Activated CD4-positive, alpha-beta T cell treated with anti-CD3 and anti-CD28 coated beads for 4 hours (primary cell): Measurements from ENCODE around the gene SSB.
"Not testable (repeated sequence)": the region's sequence is repeated elsewhere in the genome, so short reads cannot be mapped to it uniquely, and the experiment has no call there.

Experiments
- DNase-seq, 2 donors: peaks; one replicate each; pipeline ENCODE4 v3.0.0-alpha.2; 2020

The SSB gene

GRCh38 chr2:169782513-169782912, 16.2 kb upstream of the SSB start:
- DNase-seq = no peak

- no peak for DNase-seq
These were observed 8.1 kb upstream of the SSB start for GRCh38 chr2:169790581-169790980.

- no peak for DNase-seq
These were observed 3.5 kb upstream of the SSB start for GRCh38 chr2:169795181-169795580.

GRCh38 chr2:169796441-169796840, 2.2 kb upstream of the SSB start:
- no peak for DNase-seq

- DNase-seq = no peak
These were observed 1.1 kb upstream of the SSB start for GRCh38 chr2:169797601-169798000.

GRCh38 chr2:169798397-169798717, 314 bp upstream of the SSB start:
- DNase-seq = no peak

- DNase-seq = no peak
These were observed 4.8 kb downstream of the SSB start for GRCh38 chr2:169803480-169803879.

- DNase-seq = no peak
These were observed 7.9 kb downstream of the SSB start for GRCh38 chr2:169806586-169806985.

GRCh38 chr2:169808221-169808620, 9.6 kb downstream of the SSB start:
- no peak for DNase-seq

- no peak for DNase-seq
These were observed 17.2 kb downstream of the SSB start for GRCh38 chr2:169815849-169816248.

GRCh38 chr2:169816961-169817360, 18.3 kb downstream of the SSB start:
- not testable (repeated sequence) for DNase-seq

- not testable (repeated sequence) for DNase-seq
These were observed 18.7 kb downstream of the SSB start for GRCh38 chr2:169817369-169817768.

- no peak for DNase-seq
These were observed 19.6 kb downstream of the SSB start for GRCh38 chr2:169818241-169818640.

- DNase-seq = no peak
These were observed 20.4 kb downstream of the SSB start for GRCh38 chr2:169819106-169819505.

- DNase-seq = not testable (repeated sequence)
These were observed 21.4 kb downstream of the SSB start for GRCh38 chr2:169820101-169820500.

- DNase-seq = no peak
These were observed 23.4 kb downstream of the SSB start for GRCh38 chr2:169822036-169822435.

- DNase-seq = no peak
These were observed 24.2 kb downstream of the SSB start for GRCh38 chr2:169822785-169823392.

- DNase-seq = no peak
These were observed 25.3 kb downstream of the SSB start for GRCh38 chr2:169823996-169824372.

GRCh38 chr2:169824373-169825333, 26.0 kb downstream of the SSB start, which contains the start of gene METTL5:
TSS of gene METTL5 (minus strand) at chr2:169824905. CDS start at chr2:169824597, 308 bp downstream.
- peak; percentile 70 to 74 for DNase-seq

GRCh38 chr2:169827272-169828140, 28.8 kb downstream of the SSB start, which contains the start of gene UBR3:
TSS of gene UBR3 (plus strand) at chr2:169827454. CDS start at chr2:169827508, 54 bp downstream.
- DNase-seq = peak; percentile 88 to 90

GRCh38 chr2:169828141-169828811, 29.6 kb downstream of the SSB start:
- DNase-seq = peak; percentile 50 to 52

GRCh38 chr2:169834401-169834800, 35.7 kb downstream of the SSB start:
- no peak for DNase-seq
